Measurements from ENCODE around the gene CSTPP1. TPM values are rescaled to one million over a fixed set of nuclear protein-coding genes. Genes with fewer than 3 reads are reported as not detected.

The CSTPP1 gene
- total RNA-seq, 4 donors from 2014 or later, result 35.3 to 51.9 (median 39.7) TPM

- WGBS, 2 donors, result 72 to 74% methylated on average over 2 of the region's 2 CpGs
- H3K9me3 ChIP-seq, result peaks cover 0 to 5% (median 0%) of the 10 kb centered on the region in 4 donors
- DNase-seq (ENCODE audit: low spot score in 2 of 2), result no peak
- peaks cover 0 to 8% (median 0%) of the 10 kb centered on the region in 3 donors for H3K36me3 ChIP-seq
- no peaks in the 10 kb centered on the region for H3K4me1 ChIP-seq
- H3K27me3 ChIP-seq, result no peaks in the 10 kb centered on the region
- TF ChIP-seq EP300 (IDR thresholded peaks at IDR 0.05), result no peak
- no peak for TF ChIP-seq POLR2A (IDR thresholded peaks at IDR 0.05)
- TF ChIP-seq, protein P1, sequence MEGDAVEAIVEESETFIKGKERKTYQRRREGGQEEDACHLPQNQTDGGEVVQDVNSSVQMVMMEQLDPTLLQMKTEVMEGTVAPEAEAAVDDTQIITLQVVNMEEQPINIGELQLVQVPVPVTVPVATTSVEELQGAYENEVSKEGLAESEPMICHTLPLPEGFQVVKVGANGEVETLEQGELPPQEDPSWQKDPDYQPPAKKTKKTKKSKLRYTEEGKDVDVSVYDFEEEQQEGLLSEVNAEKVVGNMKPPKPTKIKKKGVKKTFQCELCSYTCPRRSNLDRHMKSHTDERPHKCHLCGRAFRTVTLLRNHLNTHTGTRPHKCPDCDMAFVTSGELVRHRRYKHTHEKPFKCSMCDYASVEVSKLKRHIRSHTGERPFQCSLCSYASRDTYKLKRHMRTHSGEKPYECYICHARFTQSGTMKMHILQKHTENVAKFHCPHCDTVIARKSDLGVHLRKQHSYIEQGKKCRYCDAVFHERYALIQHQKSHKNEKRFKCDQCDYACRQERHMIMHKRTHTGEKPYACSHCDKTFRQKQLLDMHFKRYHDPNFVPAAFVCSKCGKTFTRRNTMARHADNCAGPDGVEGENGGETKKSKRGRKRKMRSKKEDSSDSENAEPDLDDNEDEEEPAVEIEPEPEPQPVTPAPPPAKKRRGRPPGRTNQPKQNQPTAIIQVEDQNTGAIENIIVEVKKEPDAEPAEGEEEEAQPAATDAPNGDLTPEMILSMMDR (IDR thresholded peaks at IDR 0.05), result no peak
- H3K27ac ChIP-seq, result no peak overlapping the region
- H3K4me3 ChIP-seq, result no peak overlapping the region
Measured at GRCh38 chr11:47033439-47033838, 96.9 kb downstream of the CSTPP1 start.

DNA sequence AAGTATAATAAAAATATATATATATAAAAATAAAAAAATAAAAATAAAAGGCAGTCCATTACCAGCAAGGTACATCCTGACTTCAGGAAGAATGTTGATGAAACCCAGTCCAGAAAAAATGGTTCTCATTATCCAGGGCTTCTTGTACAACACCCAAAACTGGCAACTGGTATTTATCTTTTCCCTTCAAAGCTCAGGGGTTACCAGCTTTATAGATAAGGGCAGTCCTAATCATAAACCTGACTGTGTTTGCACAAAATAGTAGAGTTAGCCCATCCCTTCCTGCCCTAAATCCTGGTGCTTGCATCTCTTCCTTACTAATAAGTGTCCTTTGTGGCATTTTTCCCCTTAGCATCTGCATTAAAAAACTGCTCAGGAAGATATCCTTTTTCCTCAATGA lies 97.5 kb downstream of the CSTPP1 start:
- Histone ChIP-seq H3K36me3 (peaks cover 0 to 8% (median 0%) of the 10 kb centered on the region in 3 donors), H3K9me3 (peaks cover 0 to 5% (median 0%) of the 10 kb centered on the region in 4 donors), H3K4me3 (no peak overlapping the region), H3K27ac (no peak overlapping the region), H3K4me1 (no peaks in the 10 kb centered on the region), H3K27me3 (no peaks in the 10 kb centered on the region)
- no peak for TF ChIP-seq POLR2A (IDR thresholded peaks at IDR 0.05)
- TF ChIP-seq EP300 (IDR thresholded peaks at IDR 0.05), result no peak
- TF ChIP-seq, protein P1 (IDR thresholded peaks at IDR 0.05), result no peak
- DNase-seq (ENCODE audit: low spot score in 2 of 2), result no peak

DNA sequence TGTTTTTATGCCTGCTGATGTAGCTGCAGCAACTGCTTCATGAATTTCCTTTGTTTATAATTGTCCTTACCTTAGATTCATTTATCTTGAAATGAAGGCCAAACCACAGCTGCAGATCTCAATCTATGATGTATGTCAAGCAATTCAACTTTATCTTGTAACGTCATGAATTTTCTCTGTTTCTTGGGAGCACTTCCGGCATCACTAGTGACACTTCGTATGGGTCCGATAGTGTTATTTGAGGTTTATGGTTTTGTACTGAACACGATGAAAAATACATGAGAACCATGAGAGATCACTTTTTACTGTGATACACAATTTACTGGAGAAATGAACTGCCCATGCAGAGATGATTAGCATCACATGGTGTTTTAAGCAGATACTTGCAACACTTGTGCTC lies 98.5 kb downstream of the CSTPP1 start:
- no peak for DNase-seq (ENCODE audit: low spot score in 2 of 2)
- H3K36me3 ChIP-seq, result peaks cover 0 to 8% (median 0%) of the 10 kb centered on the region in 3 donors
- H3K27me3 ChIP-seq, result no peaks in the 10 kb centered on the region
- H3K4me1 ChIP-seq, result no peaks in the 10 kb centered on the region
- TF ChIP-seq POLR2A (IDR thresholded peaks at IDR 0.05) (no peak), EP300 (IDR thresholded peaks at IDR 0.05) (no peak)
- TF ChIP-seq, protein P1 (IDR thresholded peaks at IDR 0.05), result no peak
- H3K27ac ChIP-seq, result no peak overlapping the region
- WGBS, 2 donors, result 89 to 95% methylated on average over 5 of the region's 5 CpGs
- H3K4me3 ChIP-seq, result no peak overlapping the region
- peaks cover 0 to 5% (median 0%) of the 10 kb centered on the region in 4 donors for H3K9me3 ChIP-seq

GRCh38 chr11:47044119-47044518 lies 107.6 kb downstream of the CSTPP1 start:
- no peaks in the 10 kb centered on the region for H3K9me3 ChIP-seq
- H3K27me3 ChIP-seq, result no peaks in the 10 kb centered on the region
- H3K27ac ChIP-seq, result no peak overlapping the region
- H3K36me3 ChIP-seq, result no peaks in the 10 kb centered on the region
- DNase-seq (ENCODE audit: low spot score in 2 of 2), result no peak
- 93 to 98% methylated on average over 6 of the region's 6 CpGs for WGBS, 2 donors
- TF ChIP-seq POLR2A (IDR thresholded peaks at IDR 0.05) (no peak), EP300 (IDR thresholded peaks at IDR 0.05) (no peak)
- TF ChIP-seq, protein P1 (IDR thresholded peaks at IDR 0.05), result no peak
- no peak overlapping the region for H3K4me3 ChIP-seq
- no peaks in the 10 kb centered on the region for H3K4me1 ChIP-seq

- peaks cover 0 to 8% (median 0%) of the 10 kb centered on the region in 4 donors for H3K4me1 ChIP-seq
- H3K36me3 ChIP-seq, result no peaks in the 10 kb centered on the region
- H3K27me3 ChIP-seq, result no peaks in the 10 kb centered on the region
- TF ChIP-seq EP300 (IDR thresholded peaks at IDR 0.05) (no peak), POLR2A (IDR thresholded peaks at IDR 0.05) (no peak)
- TF ChIP-seq, protein P1 (IDR thresholded peaks at IDR 0.05), result no peak
- DNase-seq (ENCODE audit: low spot score in 2 of 2), result no peak
- no peaks in the 10 kb centered on the region for H3K9me3 ChIP-seq
- H3K4me3 ChIP-seq, result no peak overlapping the region
- no peak overlapping the region for H3K27ac ChIP-seq
- 95 to 96% methylated on average over 1 of the region's 1 CpG for WGBS, 2 donors
Measured at GRCh38 chr11:47047972-47048371, 111.4 kb downstream of the CSTPP1 start.

Data from tibial nerve (tissue), 4 donors.